ENCODE data around the gene SUMO1. TPM values are rescaled to one million over a fixed set of nuclear protein-coding genes. Genes with fewer than 3 reads are reported as not detected.
"Not testable (repeated sequence)": the region's sequence is repeated elsewhere in the genome, so short reads cannot be mapped to it uniquely, and the experiment has no call there.

SUMO1 gene
- polyA plus RNA-seq (2011; rRNA removed) (48.0 and 103 TPM in 2 replicates), polyA minus RNA-seq (2011; rRNA and poly(A)+ RNA removed) (38.4 and 41.0 TPM in 2 replicates)

DNA sequence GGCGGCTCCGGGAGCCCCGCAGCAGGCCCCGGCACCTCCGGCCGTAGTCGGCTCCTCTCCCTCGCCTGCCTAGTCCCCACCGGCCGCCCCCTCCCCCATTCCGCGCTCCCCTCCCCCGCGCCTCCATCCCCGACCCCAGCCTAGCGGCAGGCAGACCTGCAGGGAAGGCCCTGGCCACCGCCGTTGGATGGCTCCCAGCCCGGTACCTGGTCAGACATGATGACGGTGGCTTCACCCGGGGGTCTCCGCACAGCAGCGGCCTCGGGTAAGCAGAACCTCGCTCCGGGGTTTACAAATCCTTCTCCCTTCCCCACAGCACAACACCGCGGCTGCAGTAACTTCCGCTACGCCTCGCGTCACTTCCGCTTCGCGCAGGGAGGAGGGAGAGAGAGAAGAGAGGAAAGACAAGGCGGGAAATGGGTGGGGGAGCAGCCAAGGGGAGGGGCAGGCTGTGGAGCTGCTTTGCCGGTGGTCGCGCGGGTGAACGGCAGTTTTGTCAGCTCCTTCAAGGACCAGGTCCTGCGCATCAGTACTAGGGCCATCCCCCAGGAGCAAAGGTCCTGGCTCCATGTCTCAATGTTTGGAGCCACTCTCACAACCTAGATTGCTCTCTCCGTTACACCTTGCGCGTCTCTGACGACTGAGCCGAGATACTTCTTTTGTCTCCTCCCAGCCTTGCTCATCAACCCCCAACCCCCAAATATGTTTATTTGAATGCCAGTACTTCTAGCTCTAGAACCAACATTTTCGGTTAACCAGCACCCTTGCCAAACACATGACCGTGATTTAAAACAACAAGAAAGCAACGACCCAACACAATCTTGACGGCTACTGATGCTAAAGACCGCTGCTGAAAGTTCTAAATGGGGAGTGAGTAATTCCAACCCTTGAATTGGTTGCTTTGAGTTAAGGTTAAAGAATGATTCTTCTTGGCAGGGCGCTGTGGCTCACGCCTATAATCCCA lies at the start of gene SUMO1:
Gene SUMO1, minus strand, starts transcription at position 364 of the 964 bp plus-strand sequence. Its CDS starts 146 bp downstream, at position 218.
- DNase-seq (ENCODE audit: low read depth), result peak; percentile 40

GRCh38 chr2:202286595-202286994 lies 48.2 kb upstream of the SUMO1 start:
- TF ChIP-seq, protein P1, sequence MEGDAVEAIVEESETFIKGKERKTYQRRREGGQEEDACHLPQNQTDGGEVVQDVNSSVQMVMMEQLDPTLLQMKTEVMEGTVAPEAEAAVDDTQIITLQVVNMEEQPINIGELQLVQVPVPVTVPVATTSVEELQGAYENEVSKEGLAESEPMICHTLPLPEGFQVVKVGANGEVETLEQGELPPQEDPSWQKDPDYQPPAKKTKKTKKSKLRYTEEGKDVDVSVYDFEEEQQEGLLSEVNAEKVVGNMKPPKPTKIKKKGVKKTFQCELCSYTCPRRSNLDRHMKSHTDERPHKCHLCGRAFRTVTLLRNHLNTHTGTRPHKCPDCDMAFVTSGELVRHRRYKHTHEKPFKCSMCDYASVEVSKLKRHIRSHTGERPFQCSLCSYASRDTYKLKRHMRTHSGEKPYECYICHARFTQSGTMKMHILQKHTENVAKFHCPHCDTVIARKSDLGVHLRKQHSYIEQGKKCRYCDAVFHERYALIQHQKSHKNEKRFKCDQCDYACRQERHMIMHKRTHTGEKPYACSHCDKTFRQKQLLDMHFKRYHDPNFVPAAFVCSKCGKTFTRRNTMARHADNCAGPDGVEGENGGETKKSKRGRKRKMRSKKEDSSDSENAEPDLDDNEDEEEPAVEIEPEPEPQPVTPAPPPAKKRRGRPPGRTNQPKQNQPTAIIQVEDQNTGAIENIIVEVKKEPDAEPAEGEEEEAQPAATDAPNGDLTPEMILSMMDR (IDR thresholded peaks at IDR 0.05; ENCODE audit: insufficient read depth, low read depth, low read length), result no peak
- DNase-seq (ENCODE audit: low read depth), result no peak
- CTCF ChIA-PET, result interaction anchor here (0.6 to 2.9 kb wide), 2 partner anchors 8 to 140 kb away, joined by 3 to 15 read pairs; no protein-coding TSS in a partner anchor
- Histone ChIP-seq H3K27me3 (ENCODE audit: control insufficient read depth, insufficient read depth, low read length) (no peaks in the 10 kb centered on the region), H3K4me3 (ENCODE audit: low read depth, low read length) (no peak overlapping the region), H3K36me3 (ENCODE audit: control insufficient read depth, insufficient read depth, low read length) (peaks cover 19% of the 10 kb centered on the region)
- POLR2A ChIA-PET, result no interaction called here

More for the DNA sequence above, at the start of gene SUMO1:
- peak within 1 kb of the TSS; percentile 65 for H3K4me3 ChIP-seq (ENCODE audit: low read depth, low read length)
- TF ChIP-seq, protein P1 (IDR thresholded peaks at IDR 0.05; ENCODE audit: insufficient read depth, low read depth, low read length), result no peak
- ChIA-PET POLR2A (no interaction called here), CTCF (interaction anchor here (1.4 kb wide), 1 partner anchor 9 kb away, joined by 3 read pairs; no protein-coding TSS in a partner anchor)
- no peaks in the 10 kb centered on the region; the same call in 1 of the 2 replicates for H3K36me3 ChIP-seq (ENCODE audit: control insufficient read depth, insufficient read depth, low read length)
- H3K27me3 ChIP-seq (ENCODE audit: control insufficient read depth, insufficient read depth, low read length), result no peaks in the 10 kb centered on the region

- H3K4me3 ChIP-seq (ENCODE audit: low read depth, low read length), result no peak overlapping the region
- POLR2A ChIA-PET, result no interaction called here
- TF ChIP-seq, protein P1 (IDR thresholded peaks at IDR 0.05; ENCODE audit: insufficient read depth, low read depth, low read length), result peak; percentile 60
- H3K36me3 ChIP-seq (ENCODE audit: control insufficient read depth, insufficient read depth, low read length), result peaks cover 10% of the 10 kb centered on the region
- peak; percentile 24 for DNase-seq (ENCODE audit: low read depth)
- CTCF ChIA-PET, result interaction anchor here (0.6 to 2.2 kb wide), 8 partner anchors 9 to 266 kb away, joined by 3 to 15 read pairs (median 4); no protein-coding TSS in a partner anchor
- no peaks in the 10 kb centered on the region for H3K27me3 ChIP-seq (ENCODE audit: control insufficient read depth, insufficient read depth, low read length)
Observed at GRCh38 chr2:202278944-202279343, 40.5 kb upstream of the SUMO1 start.

DNA sequence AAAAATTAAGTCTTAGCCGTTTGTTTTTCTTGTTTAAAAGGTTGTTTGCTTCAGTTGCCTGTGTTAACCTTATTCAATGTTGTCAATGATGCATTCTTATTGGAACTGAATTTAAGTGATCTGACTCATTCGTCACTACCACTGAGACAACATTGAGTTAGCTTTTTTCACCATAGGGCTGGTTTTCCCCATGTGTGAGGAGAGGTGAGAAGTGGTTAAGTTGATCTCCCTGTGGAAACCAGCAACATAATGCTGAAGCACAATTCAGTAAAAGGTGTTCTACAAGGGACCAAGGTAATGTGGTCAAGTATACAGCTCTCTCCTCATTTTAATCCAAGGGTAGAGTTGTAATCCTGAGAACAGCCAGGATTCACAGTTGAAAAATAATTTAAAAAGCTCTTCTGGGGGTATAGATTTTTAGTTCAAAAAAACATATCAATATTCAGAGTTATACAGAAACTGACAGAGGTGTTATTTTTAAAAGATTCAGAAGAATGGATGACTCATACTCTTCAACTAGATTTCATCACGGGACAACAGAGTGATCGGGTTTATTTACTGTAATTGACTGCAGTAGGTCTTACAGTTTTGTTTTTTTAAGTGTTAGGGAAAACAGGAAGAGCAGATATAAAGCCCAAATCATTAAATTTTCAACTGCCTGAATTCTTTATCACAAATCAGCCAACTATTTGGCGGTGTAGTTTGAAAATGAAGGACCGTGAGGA lies 39.8 kb upstream of the SUMO1 start:
- DNase-seq (ENCODE audit: low read depth), result peak; percentile 19
- ChIA-PET CTCF (interaction anchor here (1.0 to 2.2 kb wide), 6 partner anchors 10 to 267 kb away, joined by 3 to 15 read pairs (median 4); no protein-coding TSS in a partner anchor), POLR2A (no interaction called here)
- TF ChIP-seq, protein P1 (IDR thresholded peaks at IDR 0.05; ENCODE audit: insufficient read depth, low read depth, low read length), result no peak
- peaks cover 10% of the 10 kb centered on the region for H3K36me3 ChIP-seq (ENCODE audit: control insufficient read depth, insufficient read depth, low read length)
- no peaks in the 10 kb centered on the region for H3K27me3 ChIP-seq (ENCODE audit: control insufficient read depth, insufficient read depth, low read length)
- no peak overlapping the region for H3K4me3 ChIP-seq (ENCODE audit: low read depth, low read length)

- CTCF ChIA-PET, result interaction anchor here (0.9 kb wide), 1 partner anchor 12 kb away, joined by 3 read pairs; no protein-coding TSS in a partner anchor
- H3K27me3 ChIP-seq (ENCODE audit: control insufficient read depth, insufficient read depth, low read length); H3K4me3 ChIP-seq (ENCODE audit: low read depth, low read length); POLR2A ChIA-PET; DNase-seq (ENCODE audit: low read depth); H3K36me3 ChIP-seq (ENCODE audit: control insufficient read depth, insufficient read depth, low read length): not testable (repeated sequence)
Observed at GRCh38 chr2:202276078-202276720, 37.8 kb upstream of the SUMO1 start.
